Measurements from ENCODE around the gene GFAP. TPM values are rescaled to one million over a fixed set of nuclear protein-coding genes. Genes with fewer than 3 reads are reported as not detected.

GFAP gene
- total RNA-seq, 3 donors from 2014 or later, result 4.2 to 37.0 (median 11.8) TPM

DNA sequence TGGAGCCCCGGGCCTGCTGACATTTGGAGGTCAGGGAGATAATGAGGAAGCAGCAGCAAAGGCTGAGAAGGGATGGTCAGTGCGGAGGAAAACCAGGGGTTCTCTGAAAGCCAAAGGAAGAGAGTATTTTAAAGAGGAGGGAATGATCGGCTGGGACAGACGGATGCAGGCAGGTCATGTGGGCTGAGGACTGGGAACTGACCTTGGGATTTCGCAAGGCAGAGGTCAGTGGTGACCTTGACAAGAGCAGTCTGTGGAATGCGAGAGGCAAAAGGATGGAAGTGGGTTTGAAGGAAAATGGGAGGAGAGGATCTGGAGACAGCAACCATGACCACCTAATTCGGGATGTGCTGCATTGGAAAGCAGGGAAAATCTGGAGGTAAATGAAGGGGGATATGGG lies 26.3 kb downstream of the GFAP start:
- DNase-seq (ENCODE audit: low spot score in 2 of 2), result no peak
- Histone ChIP-seq H3K9me3 (no peaks in the 10 kb centered on the region), H3K4me1 (no peaks in the 10 kb centered on the region), H3K36me3 (peaks cover 6% of the 10 kb centered on the region), H3K27ac (no peak overlapping the region), H3K27me3 (no peaks in the 10 kb centered on the region), H3K4me3 (no peak overlapping the region)
- intact Hi-C loops (cut with DNase I; ENCODE audit: low total_unique reads), result no loop called here
- TF ChIP-seq POLR2AphosphoS5 (IDR thresholded peaks at IDR 0.05) (no peak), POLR2A (IDR thresholded peaks at IDR 0.05) (no peak), CTCF (IDR thresholded peaks at IDR 0.05) (no peak)

DNA sequence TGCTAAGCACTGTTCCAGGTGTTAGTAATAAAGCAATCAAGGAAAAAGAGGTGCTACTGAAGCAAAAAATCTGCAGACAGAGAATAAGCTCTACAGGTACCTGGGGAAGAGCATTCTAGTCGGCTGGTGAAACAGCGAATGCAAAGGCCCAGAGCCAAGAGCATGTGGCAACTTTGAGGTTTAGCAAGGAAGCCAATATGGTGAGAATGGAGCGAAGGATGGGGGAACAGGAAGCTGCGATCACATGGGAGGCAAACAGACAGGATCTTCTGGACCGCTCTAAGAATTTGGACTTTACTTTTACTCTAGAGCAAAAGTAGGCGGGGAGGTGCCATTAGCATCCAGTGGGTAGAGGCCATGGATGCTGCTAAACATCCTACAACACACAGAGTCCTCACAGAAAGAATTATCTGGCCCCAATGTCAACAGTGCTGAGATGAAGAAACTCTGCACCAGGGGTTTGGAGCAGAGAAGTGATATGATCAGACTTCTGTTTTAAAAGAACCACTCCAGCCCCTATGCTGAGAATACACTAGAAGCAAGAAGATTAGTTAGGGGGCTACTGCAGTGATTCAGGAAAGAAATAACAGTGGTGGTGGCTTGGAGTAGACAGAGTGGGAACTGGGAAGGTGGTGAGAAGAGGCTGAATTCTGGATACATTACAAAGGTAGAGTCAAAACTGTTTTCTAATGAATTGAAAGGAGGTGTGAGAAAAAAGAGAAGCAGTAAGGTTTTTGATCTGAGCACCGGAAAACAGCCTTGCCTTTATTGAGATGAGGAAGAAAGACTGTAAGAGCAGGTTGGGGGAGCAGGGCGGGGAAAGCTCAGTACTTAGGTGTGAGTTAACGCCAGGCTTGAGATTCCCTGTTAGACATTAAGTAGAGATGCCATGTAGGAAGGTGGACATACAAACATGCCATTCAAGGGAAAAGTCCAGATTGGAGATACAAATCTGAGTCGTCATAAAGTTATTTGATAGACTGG lies 27.0 kb downstream of the GFAP start:
- TF ChIP-seq POLR2AphosphoS5 (IDR thresholded peaks at IDR 0.05) (no peak), POLR2A (IDR thresholded peaks at IDR 0.05) (no peak), CTCF (IDR thresholded peaks at IDR 0.05) (no peak)
- peaks cover 11% of the 10 kb centered on the region for H3K36me3 ChIP-seq
- intact Hi-C loops (cut with DNase I; ENCODE audit: low total_unique reads), result no loop called here

DNA sequence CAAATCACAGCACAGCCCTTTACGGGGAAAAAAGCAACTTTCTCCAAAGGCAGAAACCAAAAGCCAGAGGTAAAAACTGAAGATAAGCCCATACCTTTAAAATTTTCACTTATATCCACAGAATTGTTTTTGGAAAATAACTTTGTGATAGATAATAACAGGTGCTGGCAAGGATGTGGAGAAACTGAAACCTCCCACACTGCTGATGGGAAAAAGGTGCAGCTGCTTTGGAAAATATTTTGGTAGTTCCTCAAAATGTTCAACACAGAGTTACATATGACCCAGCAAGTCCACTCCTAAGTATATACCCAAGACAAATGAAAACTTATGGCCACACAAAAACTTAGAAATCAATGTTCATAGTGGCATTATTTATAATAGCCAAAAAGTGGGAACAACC lies 28.3 kb downstream of the GFAP start:
- Histone ChIP-seq H3K4me1 (no peaks in the 10 kb centered on the region), H3K9me3 (no peaks in the 10 kb centered on the region), H3K4me3 (no peak overlapping the region), H3K27me3 (no peaks in the 10 kb centered on the region), H3K27ac (no peak overlapping the region), H3K36me3 (peaks cover 16% of the 10 kb centered on the region)
- intact Hi-C loops (cut with DNase I; ENCODE audit: low total_unique reads), result no loop called here
- no peak for DNase-seq (ENCODE audit: low spot score in 2 of 2)
- TF ChIP-seq POLR2A (IDR thresholded peaks at IDR 0.05) (no peak), CTCF (IDR thresholded peaks at IDR 0.05) (no peak), POLR2AphosphoS5 (IDR thresholded peaks at IDR 0.05) (no peak)

More for the DNA sequence above, 27.0 kb downstream of the GFAP start:
- DNase-seq (ENCODE audit: low spot score in 2 of 2), result no peak
- Histone ChIP-seq H3K4me3 (no peak overlapping the region), H3K27ac (no peak overlapping the region), H3K27me3 (no peaks in the 10 kb centered on the region), H3K9me3 (no peaks in the 10 kb centered on the region), H3K4me1 (no peaks in the 10 kb centered on the region)

GRCh38 chr17:44884941-44885340 lies 30.4 kb downstream of the GFAP start:
- intact Hi-C loops (cut with DNase I; ENCODE audit: low total_unique reads), result no loop called here
- no peak for DNase-seq (ENCODE audit: low spot score in 2 of 2)
- no peak for TF ChIP-seq CTCF (IDR thresholded peaks at IDR 0.05)
- no peak for TF ChIP-seq POLR2AphosphoS5 (IDR thresholded peaks at IDR 0.05)
- TF ChIP-seq POLR2A (IDR thresholded peaks at IDR 0.05), result no peak
- Histone ChIP-seq H3K4me1 (no peaks in the 10 kb centered on the region), H3K36me3 (peaks cover 21% of the 10 kb centered on the region), H3K4me3 (no peak overlapping the region), H3K27ac (no peak overlapping the region), H3K9me3 (no peaks in the 10 kb centered on the region), H3K27me3 (no peaks in the 10 kb centered on the region)

- no peaks in the 10 kb centered on the region for H3K27me3 ChIP-seq
- TF ChIP-seq POLR2A (IDR thresholded peaks at IDR 0.05), result no peak
- TF ChIP-seq CTCF (IDR thresholded peaks at IDR 0.05), result no peak
- no peak for TF ChIP-seq POLR2AphosphoS5 (IDR thresholded peaks at IDR 0.05)
- no peak overlapping the region for H3K27ac ChIP-seq
- H3K4me1 ChIP-seq, result no peaks in the 10 kb centered on the region
- no peak overlapping the region for H3K4me3 ChIP-seq
- H3K36me3 ChIP-seq, result peaks cover 21% of the 10 kb centered on the region
- no peak for DNase-seq (ENCODE audit: low spot score in 2 of 2)
- H3K9me3 ChIP-seq, result no peaks in the 10 kb centered on the region
- intact Hi-C loops (cut with DNase I; ENCODE audit: low total_unique reads), result no loop called here
Observed at GRCh38 chr17:44881145-44881544, 34.2 kb downstream of the GFAP start.
